ENCODE results near the gene POLQ. TPM values are rescaled to one million over a fixed set of nuclear protein-coding genes. Genes with fewer than 3 reads are reported as not detected.
"Not testable (repeated sequence)": the region's sequence is repeated elsewhere in the genome, so short reads cannot be mapped to it uniquely, and the experiment has no call there.

POLQ gene
- polyA plus RNA-seq, 1 donor (not counting 4 experiments of a cell fraction or from before 2014, with no cell fraction given), result 4.4 TPM

- Histone ChIP-seq H3K27me3 (ENCODE audit: control insufficient read depth, extremely low read depth, insufficient read depth, low read length) (no peaks in the 10 kb centered on the region), H3K4me3 (ENCODE audit: control insufficient read depth in 2 of 3, extremely low read depth in 1 of 3, insufficient read depth in 2 of 3, low read depth in 1 of 3, low read length in 3 of 3) (no peak overlapping the region), H3K36me3 (ENCODE audit: control insufficient read depth in 2 of 2, extremely low read depth in 1 of 2, insufficient read depth in 2 of 2, low read length in 2 of 2) (no peaks in the 10 kb centered on the region), H3K4me1 (ENCODE audit: control insufficient read depth, extremely low read depth, insufficient read depth, low read length) (no peaks in the 10 kb centered on the region), H3K9me3 (ENCODE audit: control insufficient read depth, low read depth, low read length) (no peaks in the 10 kb centered on the region), H3K9me1 (ENCODE audit: control insufficient read depth, extremely low read depth, insufficient read depth, low read length) (no peaks in the 10 kb centered on the region), H4K20me1 (ENCODE audit: control insufficient read depth, extremely low read depth, insufficient read depth, low read length) (no peaks in the 10 kb centered on the region), H3K27ac (ENCODE audit: control insufficient read depth, insufficient read depth, low read length) (no peak overlapping the region), H2AFZ (ENCODE audit: control insufficient read depth, low read length) (no peak overlapping the region), H3K4me2 (ENCODE audit: control insufficient read depth, extremely low read depth, insufficient read depth, low read depth, low read length) (no peak overlapping the region), H3K9ac (ENCODE audit: control insufficient read depth, extremely low read depth, insufficient read depth, low read length) (no peak overlapping the region), H3K79me2 (ENCODE audit: control insufficient read depth, insufficient read depth, low read length) (no peaks in the 10 kb centered on the region)
- FAIRE-seq (no peak), DNase-seq (ENCODE audit: low read depth, low spot score) (no peak)
- dilution Hi-C loops (cut with MboI; ENCODE audit: extremely low pct_ligation_motif_present, low sequenced_read_pairs), result no loop called here
- TF ChIP-seq EZH2 (IDR thresholded peaks at IDR 0.05; ENCODE audit: low read length) (no peak), CTCF (optimal IDR thresholded peaks at IDR 0.05 in 1 of 3, IDR thresholded peaks at IDR 0.05 in 1 of 3, conservative IDR thresholded peaks at IDR 0.05 in 1 of 3; ENCODE audit: extremely low read depth in 1 of 3, insufficient read depth in 2 of 3, low read length in 3 of 3) (no peak)
These were observed 140.2 kb downstream of the POLQ start for GRCh38 chr3:121405631-121406030.

- Histone ChIP-seq H3K9me1 (ENCODE audit: control insufficient read depth, extremely low read depth, insufficient read depth, low read length) (no peaks in the 10 kb centered on the region), H3K4me3 (ENCODE audit: control insufficient read depth in 2 of 3, extremely low read depth in 1 of 3, insufficient read depth in 2 of 3, low read depth in 1 of 3, low read length in 3 of 3) (no peak overlapping the region), H2AFZ (ENCODE audit: control insufficient read depth, low read length) (no peak overlapping the region), H3K27me3 (ENCODE audit: control insufficient read depth, extremely low read depth, insufficient read depth, low read length) (no peaks in the 10 kb centered on the region), H3K9ac (ENCODE audit: control insufficient read depth, extremely low read depth, insufficient read depth, low read length) (no peak overlapping the region), H3K4me1 (ENCODE audit: control insufficient read depth, extremely low read depth, insufficient read depth, low read length) (no peaks in the 10 kb centered on the region), H4K20me1 (ENCODE audit: control insufficient read depth, extremely low read depth, insufficient read depth, low read length) (no peaks in the 10 kb centered on the region), H3K36me3 (ENCODE audit: control insufficient read depth in 2 of 2, extremely low read depth in 1 of 2, insufficient read depth in 2 of 2, low read length in 2 of 2) (no peaks in the 10 kb centered on the region), H3K4me2 (ENCODE audit: control insufficient read depth, extremely low read depth, insufficient read depth, low read depth, low read length) (no peak overlapping the region), H3K9me3 (ENCODE audit: control insufficient read depth, low read depth, low read length) (no peaks in the 10 kb centered on the region), H3K27ac (ENCODE audit: control insufficient read depth, insufficient read depth, low read length) (no peak overlapping the region), H3K79me2 (ENCODE audit: control insufficient read depth, insufficient read depth, low read length) (no peaks in the 10 kb centered on the region)
- DNase-seq (ENCODE audit: low read depth, low spot score) (no peak), FAIRE-seq (no peak)
- dilution Hi-C loops (cut with MboI; ENCODE audit: extremely low pct_ligation_motif_present, low sequenced_read_pairs), result no loop called here
- TF ChIP-seq EZH2 (IDR thresholded peaks at IDR 0.05; ENCODE audit: low read length) (no peak), CTCF (optimal IDR thresholded peaks at IDR 0.05 in 1 of 3, IDR thresholded peaks at IDR 0.05 in 1 of 3, conservative IDR thresholded peaks at IDR 0.05 in 1 of 3; ENCODE audit: extremely low read depth in 1 of 3, insufficient read depth in 2 of 3, low read length in 3 of 3) (no peak)
These were observed 146.0 kb downstream of the POLQ start for GRCh38 chr3:121399820-121400219.

- dilution Hi-C loops (cut with MboI; ENCODE audit: extremely low pct_ligation_motif_present, low sequenced_read_pairs); H3K9me3 ChIP-seq (ENCODE audit: control insufficient read depth, low read depth, low read length); H4K20me1 ChIP-seq (ENCODE audit: control insufficient read depth, extremely low read depth, insufficient read depth, low read length); H3K27ac ChIP-seq (ENCODE audit: control insufficient read depth, insufficient read depth, low read length); H3K4me1 ChIP-seq (ENCODE audit: control insufficient read depth, extremely low read depth, insufficient read depth, low read length); H3K9ac ChIP-seq (ENCODE audit: control insufficient read depth, extremely low read depth, insufficient read depth, low read length); H3K27me3 ChIP-seq (ENCODE audit: control insufficient read depth, extremely low read depth, insufficient read depth, low read length); H3K36me3 ChIP-seq (ENCODE audit: control insufficient read depth in 2 of 2, extremely low read depth in 1 of 2, insufficient read depth in 2 of 2, low read length in 2 of 2); H3K9me1 ChIP-seq (ENCODE audit: control insufficient read depth, extremely low read depth, insufficient read depth, low read length); H3K4me2 ChIP-seq (ENCODE audit: control insufficient read depth, extremely low read depth, insufficient read depth, low read depth, low read length); FAIRE-seq; H2AFZ ChIP-seq (ENCODE audit: control insufficient read depth, low read length); H3K79me2 ChIP-seq (ENCODE audit: control insufficient read depth, insufficient read depth, low read length); H3K4me3 ChIP-seq (ENCODE audit: control insufficient read depth in 2 of 3, extremely low read depth in 1 of 3, insufficient read depth in 2 of 3, low read depth in 1 of 3, low read length in 3 of 3); DNase-seq (ENCODE audit: low read depth, low spot score): not testable (repeated sequence)
These were observed 147.7 kb downstream of the POLQ start for GRCh38 chr3:121398051-121398450.

GRCh38 chr3:121395967-121396366, 149.8 kb downstream of the POLQ start:
- H3K4me3 ChIP-seq (ENCODE audit: control insufficient read depth in 2 of 3, extremely low read depth in 1 of 3, insufficient read depth in 2 of 3, low read depth in 1 of 3, low read length in 3 of 3); H3K4me1 ChIP-seq (ENCODE audit: control insufficient read depth, extremely low read depth, insufficient read depth, low read length); H3K9me3 ChIP-seq (ENCODE audit: control insufficient read depth, low read depth, low read length); dilution Hi-C loops (cut with MboI; ENCODE audit: extremely low pct_ligation_motif_present, low sequenced_read_pairs); H3K79me2 ChIP-seq (ENCODE audit: control insufficient read depth, insufficient read depth, low read length); H4K20me1 ChIP-seq (ENCODE audit: control insufficient read depth, extremely low read depth, insufficient read depth, low read length); H3K27me3 ChIP-seq (ENCODE audit: control insufficient read depth, extremely low read depth, insufficient read depth, low read length); H3K36me3 ChIP-seq (ENCODE audit: control insufficient read depth in 2 of 2, extremely low read depth in 1 of 2, insufficient read depth in 2 of 2, low read length in 2 of 2); H3K4me2 ChIP-seq (ENCODE audit: control insufficient read depth, extremely low read depth, insufficient read depth, low read depth, low read length); DNase-seq (ENCODE audit: low read depth, low spot score); H3K9ac ChIP-seq (ENCODE audit: control insufficient read depth, extremely low read depth, insufficient read depth, low read length); H3K27ac ChIP-seq (ENCODE audit: control insufficient read depth, insufficient read depth, low read length); H2AFZ ChIP-seq (ENCODE audit: control insufficient read depth, low read length); H3K9me1 ChIP-seq (ENCODE audit: control insufficient read depth, extremely low read depth, insufficient read depth, low read length); FAIRE-seq: not testable (repeated sequence)

Measured in keratinocyte (primary cell).